ENCODE data around the gene SEMA5B.

Gene SEMA5B

GRCh38 chr3:123027292-123028232 lies at the start of gene SEMA5B:
Gene SEMA5B (minus strand): TSS chr3:123027763. CDS start chr3:122961263, 66,500 bp downstream.
- peak in 1 of 3 donors; percentile 11 for DNase-seq (ENCODE audit: low read depth in 3 of 3)

GRCh38 chr3:123076496-123077418 lies 49.2 kb upstream of the SEMA5B start:
- no peak for DNase-seq (ENCODE audit: low read depth in 3 of 3)

- no peak for DNase-seq (ENCODE audit: low read depth in 3 of 3)
Measured at GRCh38 chr3:123076112-123076495, 48.5 kb upstream of the SEMA5B start.

- DNase-seq (ENCODE audit: low read depth in 3 of 3) = no peak
Measured at GRCh38 chr3:123075359-123075758, 47.8 kb upstream of the SEMA5B start.

GRCh38 chr3:123072564-123072963 lies 45.0 kb upstream of the SEMA5B start:
- DNase-seq (ENCODE audit: low read depth in 3 of 3) = no peak

- DNase-seq (ENCODE audit: low read depth in 3 of 3) = no peak
Measured at GRCh38 chr3:123072152-123072551, 44.6 kb upstream of the SEMA5B start.

- DNase-seq (ENCODE audit: low read depth in 3 of 3) = no peak
Measured at GRCh38 chr3:123071581-123071980, 44.0 kb upstream of the SEMA5B start.

- no peak for DNase-seq (ENCODE audit: low read depth in 3 of 3)
Measured at GRCh38 chr3:123071146-123071545, 43.6 kb upstream of the SEMA5B start.

- DNase-seq (ENCODE audit: low read depth in 3 of 3) = no peak
Measured at GRCh38 chr3:123070510-123070909, 42.9 kb upstream of the SEMA5B start.

GRCh38 chr3:123068601-123069381 lies 41.2 kb upstream of the SEMA5B start:
- no peak for DNase-seq (ENCODE audit: low read depth in 3 of 3)

- peak in 2 of 3 donors; percentile 10 to 19 for DNase-seq (ENCODE audit: low read depth in 3 of 3)
Measured at GRCh38 chr3:123067689-123068600, 40.4 kb upstream of the SEMA5B start.

GRCh38 chr3:123066896-123067688 lies 39.5 kb upstream of the SEMA5B start, which contains the start of gene PDIA5:
Gene PDIA5 (plus strand): TSS chr3:123067025. CDS start chr3:123067165, 140 bp downstream.
- peak; percentile 61 to 73 (median 69) for DNase-seq (ENCODE audit: low read depth in 3 of 3)

- no peak for DNase-seq (ENCODE audit: low read depth in 3 of 3)
Measured at GRCh38 chr3:123066599-123066895, 39.0 kb upstream of the SEMA5B start.

GRCh38 chr3:123064914-123065313 lies 37.4 kb upstream of the SEMA5B start:
- DNase-seq (ENCODE audit: low read depth in 3 of 3) = no peak

- no peak for DNase-seq (ENCODE audit: low read depth in 3 of 3)
Measured at GRCh38 chr3:123064506-123064905, 36.9 kb upstream of the SEMA5B start.

- no peak for DNase-seq (ENCODE audit: low read depth in 3 of 3)
Measured at GRCh38 chr3:123063034-123063433, 35.5 kb upstream of the SEMA5B start.

GRCh38 chr3:123061856-123062255 lies 34.3 kb upstream of the SEMA5B start:
- DNase-seq (ENCODE audit: low read depth in 3 of 3) = no peak

- no peak for DNase-seq (ENCODE audit: low read depth in 3 of 3)
Measured at GRCh38 chr3:123060054-123060453, 32.5 kb upstream of the SEMA5B start.

- no peak for DNase-seq (ENCODE audit: low read depth in 3 of 3)
Measured at GRCh38 chr3:123058505-123058904, 30.9 kb upstream of the SEMA5B start.

- DNase-seq (ENCODE audit: low read depth in 3 of 3) = no peak
Measured at GRCh38 chr3:123055352-123055751, 27.8 kb upstream of the SEMA5B start.

Data from stimulated activated CD4-positive, alpha-beta T cell treated with anti-CD3 and anti-CD28 coated beads, TNF-alpha, amount 100 ng/mL, for 48 hours (primary cell).